K562 (cell line): ENCODE results near the gene HMGXB3. TPM values are rescaled to one million over a fixed set of nuclear protein-coding genes. Genes with fewer than 3 reads are reported as not detected.

Experiments
- BRD4 ChIP-seq: fragments of 200-600 bp; sonication (generic); IDR thresholded peaks from 2 replicates; pipeline ENCODE4 v1.6.1; 2017; ENCODE audit warnings: inconsistent platforms
- FOXA1 ChIP-seq: fragments of 450-650 bp; IDR thresholded peaks from 2 replicates; pipeline ENCODE4 v1.6.1; 2016; ENCODE audit warnings: mild to moderate bottlenecking, borderline replicate concordance
- HDAC2 ChIP-seq: fragments of 450-650 bp; IDR thresholded peaks from 2 replicates; pipeline ENCODE4 v1.6.1; 2016; ENCODE audit warnings: mild to moderate bottlenecking
- PRDM10 ChIP-seq: fragments of 450-650 bp; IDR thresholded peaks from 2 replicates; pipeline ENCODE4 v1.6.1; 2018; ENCODE audit not compliant: partially characterized antibody
- PRPF4 ChIP-seq: fragments of 200-400 bp; formaldehyde crosslinking; IDR thresholded peaks from one replicate; pipeline ENCODE4 v1.6.1; 2017; ENCODE audit warnings: low read length, low read depth, mild to moderate bottlenecking; ENCODE audit not compliant: insufficient read depth, poor library complexity, severe bottlenecking
- ZNF583 ChIP-seq: fragments of 250-450 bp; sonication (Bioruptor Pico); IDR thresholded peaks from 2 replicates; pipeline ENCODE4 v1.4.0; 2020
- polyA plus RNA-seq, 8 experiments: library from polyadenylated mRNA; depleted of rRNA in 4 of 8; stranded (reverse) in 5 of 8; unstranded in 3 of 8; fragments of >200 nt; fragmentation: Nextera tagmentation in 2 of 8; fragmentation: Illumina TruSeq in 1 of 8; extraction: Ambion mirVana in 2 of 8; extraction: Trizol in 1 of 8; gene quantifications; 2 replicates each; pipeline versions ENCODE4 v1.2.1 to v1.2.3, GENCODE V29; 2011 to 2014; ENCODE audit warnings: inconsistent platforms in 1 of 8, missing spikeins in 1 of 8
- total RNA-seq, 7 experiments: library from RNA; depleted of rRNA in 6 of 7; stranded (reverse); fragments of >200 nt in 6 of 7; fragmentation: Illumina TruSeq in 2 of 7; extraction: Trizol in 2 of 7; gene quantifications; 2 replicates each; pipeline versions ENCODE4 v1.2.1 to v1.2.3, GENCODE V29; 2011 to 2021; ENCODE audit warnings: low replicate concordance in 1 of 7
- TF ChIP-seq, protein P1 (sequence below): fragments of 450-650 bp; IDR thresholded peaks from 2 replicates; pipeline ENCODE4 v1.7.1; 2018; ENCODE audit warnings: mild to moderate bottlenecking, low read depth; ENCODE audit not compliant: partially characterized antibody
- TF ChIP-seq, protein P2 (sequence below), 2 experiments: fragments of 450-650 bp in 1 of 2; sonication (generic) in 1 of 2; formaldehyde crosslinking in 1 of 2; IDR thresholded peaks in 1 of 2; conservative IDR thresholded peaks in 1 of 2; 2 replicates each; pipeline versions ENCODE4 v1.6.1 to v1.8.1; 2016 to 2023; ENCODE audit warnings: mild to moderate bottlenecking in 2 of 2, moderate library complexity in 2 of 2, inconsistent platforms in 1 of 2, missing genetic modification reagents in 1 of 2
- TF ChIP-seq, protein P3 (sequence below): fragments of 150-350 bp; IDR thresholded peaks from 2 replicates; pipeline ENCODE4 v1.6.1; 2014; ENCODE audit warnings: low read depth, mild to moderate bottlenecking, low read length, borderline replicate concordance
- TF ChIP-seq, protein P4 (sequence below): fragments of 450-650 bp; IDR thresholded peaks from 2 replicates; pipeline ENCODE4 v1.6.1; 2014; ENCODE audit warnings: low read depth, mild to moderate bottlenecking, moderate library complexity, borderline replicate concordance
- TF ChIP-seq, protein P5 (sequence below): fragments of 250-450 bp; sonication (Bioruptor Pico); IDR thresholded peaks from 2 replicates; pipeline ENCODE4 v1.6.1; 2021; ENCODE audit warnings: mild to moderate bottlenecking

The HMGXB3 gene
- total and polyA plus RNA-seq, 9 of the 15 experiments (the other 6 are each of a cell fraction or from before 2014, with no cell fraction given), result 1.8 to 44.1 (median 32.2) TPM

DNA sequence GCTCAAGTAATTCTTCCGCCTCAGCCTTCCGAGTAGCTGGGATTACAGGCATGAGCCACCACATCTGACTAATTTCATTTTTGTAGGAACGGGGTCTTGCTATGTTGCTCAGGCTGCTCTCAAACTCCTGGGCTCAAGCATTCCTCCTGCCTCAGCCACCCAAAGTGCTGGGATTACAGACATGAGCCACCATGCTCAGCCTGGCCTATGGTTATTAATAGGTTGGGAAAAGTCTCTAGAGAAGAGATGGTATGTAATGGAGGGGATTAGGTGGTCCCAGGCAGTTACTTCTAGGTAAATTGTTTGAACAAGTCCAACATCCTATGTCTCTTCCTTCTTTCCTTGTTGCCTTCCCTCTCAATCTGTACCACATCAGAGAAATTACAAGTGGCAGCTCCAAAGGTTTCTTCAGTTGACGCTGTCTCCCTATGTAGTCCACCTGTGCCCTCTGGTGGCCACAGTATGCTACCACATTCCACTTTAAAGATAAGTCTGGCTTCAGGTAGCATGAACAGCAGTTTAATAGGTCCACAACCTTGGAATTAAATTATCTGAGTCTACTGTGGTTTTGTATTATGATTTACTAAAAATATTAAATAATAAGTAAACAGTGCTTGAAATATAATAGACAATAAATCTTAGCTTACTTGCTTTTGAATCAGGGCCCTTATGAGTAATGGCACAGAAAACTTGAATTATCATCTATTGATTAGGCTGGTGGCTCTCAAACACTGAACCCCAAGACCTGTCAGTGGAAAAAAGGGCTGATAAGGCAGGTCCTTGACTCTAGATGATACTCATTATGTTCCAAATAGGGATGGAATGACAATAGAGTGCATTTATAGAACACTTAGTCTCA is 9.8 kb upstream of the HMGXB3 start (continued):
- TF ChIP-seq PRPF4 (no peak), ZNF583 (CRISPR knock-in tag) (no peak), BRD4 (no peak), FOXA1 (no peak), HDAC2 (no peak), PRDM10 (no peak)
- TF ChIP-seq, protein P1, sequence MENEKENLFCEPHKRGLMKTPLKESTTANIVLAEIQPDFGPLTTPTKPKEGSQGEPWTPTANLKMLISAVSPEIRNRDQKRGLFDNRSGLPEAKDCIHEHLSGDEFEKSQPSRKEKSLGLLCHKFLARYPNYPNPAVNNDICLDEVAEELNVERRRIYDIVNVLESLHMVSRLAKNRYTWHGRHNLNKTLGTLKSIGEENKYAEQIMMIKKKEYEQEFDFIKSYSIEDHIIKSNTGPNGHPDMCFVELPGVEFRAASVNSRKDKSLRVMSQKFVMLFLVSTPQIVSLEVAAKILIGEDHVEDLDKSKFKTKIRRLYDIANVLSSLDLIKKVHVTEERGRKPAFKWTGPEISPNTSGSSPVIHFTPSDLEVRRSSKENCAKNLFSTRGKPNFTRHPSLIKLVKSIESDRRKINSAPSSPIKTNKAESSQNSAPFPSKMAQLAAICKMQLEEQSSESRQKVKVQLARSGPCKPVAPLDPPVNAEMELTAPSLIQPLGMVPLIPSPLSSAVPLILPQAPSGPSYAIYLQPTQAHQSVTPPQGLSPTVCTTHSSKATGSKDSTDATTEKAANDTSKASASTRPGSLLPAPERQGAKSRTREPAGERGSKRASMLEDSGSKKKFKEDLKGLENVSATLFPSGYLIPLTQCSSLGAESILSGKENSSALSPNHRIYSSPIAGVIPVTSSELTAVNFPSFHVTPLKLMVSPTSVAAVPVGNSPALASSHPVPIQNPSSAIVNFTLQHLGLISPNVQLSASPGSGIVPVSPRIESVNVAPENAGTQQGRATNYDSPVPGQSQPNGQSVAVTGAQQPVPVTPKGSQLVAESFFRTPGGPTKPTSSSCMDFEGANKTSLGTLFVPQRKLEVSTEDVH, result no peak
- TF ChIP-seq, protein P2, sequence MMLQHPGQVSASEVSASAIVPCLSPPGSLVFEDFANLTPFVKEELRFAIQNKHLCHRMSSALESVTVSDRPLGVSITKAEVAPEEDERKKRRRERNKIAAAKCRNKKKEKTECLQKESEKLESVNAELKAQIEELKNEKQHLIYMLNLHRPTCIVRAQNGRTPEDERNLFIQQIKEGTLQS (IDR thresholded peaks at IDR 0.05), result no peak
- TF ChIP-seq, protein P2 (CRISPR knock-in tag; conservative IDR thresholded peaks at IDR 0.05), result no peak
- TF ChIP-seq, protein P3, sequence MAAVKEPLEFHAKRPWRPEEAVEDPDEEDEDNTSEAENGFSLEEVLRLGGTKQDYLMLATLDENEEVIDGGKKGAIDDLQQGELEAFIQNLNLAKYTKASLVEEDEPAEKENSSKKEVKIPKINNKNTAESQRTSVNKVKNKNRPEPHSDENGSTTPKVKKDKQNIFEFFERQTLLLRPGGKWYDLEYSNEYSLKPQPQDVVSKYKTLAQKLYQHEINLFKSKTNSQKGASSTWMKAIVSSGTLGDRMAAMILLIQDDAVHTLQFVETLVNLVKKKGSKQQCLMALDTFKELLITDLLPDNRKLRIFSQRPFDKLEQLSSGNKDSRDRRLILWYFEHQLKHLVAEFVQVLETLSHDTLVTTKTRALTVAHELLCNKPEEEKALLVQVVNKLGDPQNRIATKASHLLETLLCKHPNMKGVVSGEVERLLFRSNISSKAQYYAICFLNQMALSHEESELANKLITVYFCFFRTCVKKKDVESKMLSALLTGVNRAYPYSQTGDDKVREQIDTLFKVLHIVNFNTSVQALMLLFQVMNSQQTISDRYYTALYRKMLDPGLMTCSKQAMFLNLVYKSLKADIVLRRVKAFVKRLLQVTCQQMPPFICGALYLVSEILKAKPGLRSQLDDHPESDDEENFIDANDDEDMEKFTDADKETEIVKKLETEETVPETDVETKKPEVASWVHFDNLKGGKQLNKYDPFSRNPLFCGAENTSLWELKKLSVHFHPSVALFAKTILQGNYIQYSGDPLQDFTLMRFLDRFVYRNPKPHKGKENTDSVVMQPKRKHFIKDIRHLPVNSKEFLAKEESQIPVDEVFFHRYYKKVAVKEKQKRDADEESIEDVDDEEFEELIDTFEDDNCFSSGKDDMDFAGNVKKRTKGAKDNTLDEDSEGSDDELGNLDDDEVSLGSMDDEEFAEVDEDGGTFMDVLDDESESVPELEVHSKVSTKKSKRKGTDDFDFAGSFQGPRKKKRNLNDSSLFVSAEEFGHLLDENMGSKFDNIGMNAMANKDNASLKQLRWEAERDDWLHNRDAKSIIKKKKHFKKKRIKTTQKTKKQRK, result no peak
- TF ChIP-seq, protein P4, sequence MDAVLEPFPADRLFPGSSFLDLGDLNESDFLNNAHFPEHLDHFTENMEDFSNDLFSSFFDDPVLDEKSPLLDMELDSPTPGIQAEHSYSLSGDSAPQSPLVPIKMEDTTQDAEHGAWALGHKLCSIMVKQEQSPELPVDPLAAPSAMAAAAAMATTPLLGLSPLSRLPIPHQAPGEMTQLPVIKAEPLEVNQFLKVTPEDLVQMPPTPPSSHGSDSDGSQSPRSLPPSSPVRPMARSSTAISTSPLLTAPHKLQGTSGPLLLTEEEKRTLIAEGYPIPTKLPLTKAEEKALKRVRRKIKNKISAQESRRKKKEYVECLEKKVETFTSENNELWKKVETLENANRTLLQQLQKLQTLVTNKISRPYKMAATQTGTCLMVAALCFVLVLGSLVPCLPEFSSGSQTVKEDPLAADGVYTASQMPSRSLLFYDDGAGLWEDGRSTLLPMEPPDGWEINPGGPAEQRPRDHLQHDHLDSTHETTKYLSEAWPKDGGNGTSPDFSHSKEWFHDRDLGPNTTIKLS, result no peak
- TF ChIP-seq, protein P5, sequence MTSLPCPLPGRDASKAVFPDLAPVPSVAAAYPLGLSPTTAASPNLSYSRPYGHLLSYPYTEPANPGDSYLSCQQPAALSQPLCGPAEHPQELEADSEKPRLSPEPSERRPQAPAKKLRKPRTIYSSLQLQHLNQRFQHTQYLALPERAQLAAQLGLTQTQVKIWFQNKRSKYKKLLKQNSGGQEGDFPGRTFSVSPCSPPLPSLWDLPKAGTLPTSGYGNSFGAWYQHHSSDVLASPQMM (CRISPR knock-in tag), result no peak
